HG03558 (cell line): ENCODE data around the gene STX18.
"Not testable (repeated sequence)": the region's sequence is repeated elsewhere in the genome, so short reads cannot be mapped to it uniquely, and the experiment has no call there.

Source experiments
- ATAC-seq: cut with Tn5 transposase; IDR thresholded peaks from one replicate; pipeline ENCODE4 v1.9.1; 2021; ENCODE audit warnings: moderate number of reproducible peaks; ENCODE audit not compliant: unreplicated experiment; ENCODE audit errors: extremely low read depth

The STX18 gene

GRCh38 chr4:4486969-4487368 lies 54.9 kb downstream of the STX18 start:
- ATAC-seq = no peak

- no peak for ATAC-seq
Observed at GRCh38 chr4:4485806-4486205, 56.0 kb downstream of the STX18 start.

GRCh38 chr4:4481399-4481994 lies 60.4 kb downstream of the STX18 start:
- ATAC-seq = no peak

- no peak for ATAC-seq
Observed at GRCh38 chr4:4480685-4481398, 61.0 kb downstream of the STX18 start.

- ATAC-seq = no peak
Observed at GRCh38 chr4:4480205-4480604, 61.6 kb downstream of the STX18 start.

- ATAC-seq = no peak
Observed at GRCh38 chr4:4479366-4479765, 62.5 kb downstream of the STX18 start.

GRCh38 chr4:4477796-4478195 lies 64.1 kb downstream of the STX18 start:
- no peak for ATAC-seq

GRCh38 chr4:4477391-4477790 lies 64.5 kb downstream of the STX18 start:
- ATAC-seq = no peak

GRCh38 chr4:4474476-4474875 lies 67.4 kb downstream of the STX18 start:
- no peak for ATAC-seq

GRCh38 chr4:4472344-4472958 lies 69.4 kb downstream of the STX18 start:
- no peak for ATAC-seq

GRCh38 chr4:4471195-4471594 lies 70.7 kb downstream of the STX18 start:
- no peak for ATAC-seq

GRCh38 chr4:4470208-4470607 lies 71.6 kb downstream of the STX18 start:
- no peak for ATAC-seq

- not testable (repeated sequence) for ATAC-seq
Observed at GRCh38 chr4:4465238-4465637, 76.6 kb downstream of the STX18 start.

- no peak for ATAC-seq
Observed at GRCh38 chr4:4462970-4463369, 78.9 kb downstream of the STX18 start.

- no peak for ATAC-seq
Observed at GRCh38 chr4:4461850-4462249, 80.0 kb downstream of the STX18 start.

- no peak for ATAC-seq
Observed at GRCh38 chr4:4461178-4461577, 80.7 kb downstream of the STX18 start.

- no peak for ATAC-seq
Observed at GRCh38 chr4:4460759-4461158, 81.1 kb downstream of the STX18 start.

GRCh38 chr4:4459181-4459580 lies 82.7 kb downstream of the STX18 start:
- ATAC-seq = no peak

GRCh38 chr4:4457803-4458553 lies 83.9 kb downstream of the STX18 start:
- ATAC-seq = no peak

- no peak for ATAC-seq
Observed at GRCh38 chr4:4456816-4457578, 84.9 kb downstream of the STX18 start.
